Breast epithelium (tissue), 3 donors: ENCODE measurements around the gene NOD2.

Experiments
- POLR2A ChIP-seq: fragments of 450-650 bp; IDR thresholded peaks from one replicate; pipeline ENCODE4 v1.6.1; 2016; ENCODE audit warnings: antibody characterized with exemption, mild to moderate bottlenecking, moderate library complexity
- POLR2AphosphoS5 ChIP-seq, 3 donors: sonication (generic); formaldehyde crosslinking; IDR thresholded peaks; one replicate each; pipeline ENCODE4 v1.6.1; 2017; ENCODE audit warnings: antibody characterized with exemption in 3 of 3
- TF ChIP-seq, protein P1 (sequence below), 3 donors: fragments of 450-650 bp; IDR thresholded peaks; one replicate each; pipeline ENCODE4 v1.5.1; 2016 to 2017; ENCODE audit warnings: antibody characterized with exemption in 3 of 3, mild to moderate bottlenecking in 3 of 3, moderate library complexity in 3 of 3

DNA sequence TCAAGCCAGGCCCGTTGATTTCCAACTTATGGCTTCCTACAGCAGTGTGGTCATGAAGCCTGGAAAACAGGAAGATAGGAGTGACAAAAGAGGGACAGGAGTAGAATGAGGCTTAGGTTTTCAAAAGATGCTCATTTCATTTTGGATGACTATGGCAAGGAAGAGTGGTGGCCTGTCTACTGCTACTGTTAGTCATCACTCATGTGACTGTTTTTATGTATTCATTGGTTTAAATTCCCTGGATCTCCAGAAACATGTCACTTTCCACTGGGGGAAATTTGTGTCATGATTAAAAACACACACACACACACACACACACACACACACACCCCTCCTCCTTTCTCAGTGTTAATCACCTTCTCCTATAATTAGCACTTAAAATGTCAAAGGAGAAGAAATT lies 47.3 kb downstream of the NOD2 start:
- TF ChIP-seq, protein P1, sequence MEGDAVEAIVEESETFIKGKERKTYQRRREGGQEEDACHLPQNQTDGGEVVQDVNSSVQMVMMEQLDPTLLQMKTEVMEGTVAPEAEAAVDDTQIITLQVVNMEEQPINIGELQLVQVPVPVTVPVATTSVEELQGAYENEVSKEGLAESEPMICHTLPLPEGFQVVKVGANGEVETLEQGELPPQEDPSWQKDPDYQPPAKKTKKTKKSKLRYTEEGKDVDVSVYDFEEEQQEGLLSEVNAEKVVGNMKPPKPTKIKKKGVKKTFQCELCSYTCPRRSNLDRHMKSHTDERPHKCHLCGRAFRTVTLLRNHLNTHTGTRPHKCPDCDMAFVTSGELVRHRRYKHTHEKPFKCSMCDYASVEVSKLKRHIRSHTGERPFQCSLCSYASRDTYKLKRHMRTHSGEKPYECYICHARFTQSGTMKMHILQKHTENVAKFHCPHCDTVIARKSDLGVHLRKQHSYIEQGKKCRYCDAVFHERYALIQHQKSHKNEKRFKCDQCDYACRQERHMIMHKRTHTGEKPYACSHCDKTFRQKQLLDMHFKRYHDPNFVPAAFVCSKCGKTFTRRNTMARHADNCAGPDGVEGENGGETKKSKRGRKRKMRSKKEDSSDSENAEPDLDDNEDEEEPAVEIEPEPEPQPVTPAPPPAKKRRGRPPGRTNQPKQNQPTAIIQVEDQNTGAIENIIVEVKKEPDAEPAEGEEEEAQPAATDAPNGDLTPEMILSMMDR (IDR thresholded peaks at IDR 0.05), result no peak
- TF ChIP-seq POLR2A (no peak), POLR2AphosphoS5 (IDR thresholded peaks at IDR 0.05) (no peak)
